ENCODE results near the gene PROX1. TPM values are rescaled to one million over a fixed set of nuclear protein-coding genes. Genes with fewer than 3 reads are reported as not detected.

Gene PROX1
- total and polyA plus RNA-seq, 2 donors from 2014 or later: 0.92 to 6.6 TPM

DNA sequence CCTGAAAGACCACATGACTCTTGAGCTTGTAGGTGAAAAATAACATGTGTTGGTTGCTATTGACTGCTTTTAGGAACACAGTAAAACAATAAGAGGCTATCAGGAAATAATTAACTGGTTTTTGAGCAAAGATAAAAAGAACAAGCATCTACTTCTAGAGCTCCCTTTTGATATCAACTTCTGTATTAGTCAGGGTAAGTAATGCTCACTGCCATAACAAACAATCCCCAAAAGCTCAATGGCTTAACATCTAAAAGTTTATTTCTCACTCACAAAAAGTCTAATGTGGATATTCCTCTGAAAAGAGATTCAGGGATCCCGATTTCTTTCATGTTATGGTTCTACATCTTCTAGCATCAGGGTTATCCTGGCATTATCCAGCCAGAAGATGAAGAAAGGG, 25.3 kb upstream of the PROX1 start:
- Histone ChIP-seq H3K36me3 (ENCODE audit: control insufficient read depth in 2 of 3, insufficient read depth in 3 of 3, low read length in 3 of 3) (no peaks in the 10 kb centered on the region), H3K4me3 (ENCODE audit: low read length in 3 of 3) (no peak overlapping the region), H3K27me3 (ENCODE audit: control insufficient read depth, insufficient read depth, low read length) (no peaks in the 10 kb centered on the region), H3K9ac (ENCODE audit: low read length in 3 of 3) (no peak overlapping the region), H3K9me3 (ENCODE audit: control insufficient read depth in 2 of 3, insufficient read depth in 1 of 3, low read length in 3 of 3) (no peaks in the 10 kb centered on the region), H3K4me1 (ENCODE audit: control insufficient read depth in 2 of 3, insufficient read depth in 2 of 3, low read depth in 1 of 3, low read length in 3 of 3) (no peaks in the 10 kb centered on the region), H3K27ac (ENCODE audit: low read depth in 2 of 2, low read length in 2 of 2) (no peak overlapping the region)
- TF ChIP-seq, protein P1, sequence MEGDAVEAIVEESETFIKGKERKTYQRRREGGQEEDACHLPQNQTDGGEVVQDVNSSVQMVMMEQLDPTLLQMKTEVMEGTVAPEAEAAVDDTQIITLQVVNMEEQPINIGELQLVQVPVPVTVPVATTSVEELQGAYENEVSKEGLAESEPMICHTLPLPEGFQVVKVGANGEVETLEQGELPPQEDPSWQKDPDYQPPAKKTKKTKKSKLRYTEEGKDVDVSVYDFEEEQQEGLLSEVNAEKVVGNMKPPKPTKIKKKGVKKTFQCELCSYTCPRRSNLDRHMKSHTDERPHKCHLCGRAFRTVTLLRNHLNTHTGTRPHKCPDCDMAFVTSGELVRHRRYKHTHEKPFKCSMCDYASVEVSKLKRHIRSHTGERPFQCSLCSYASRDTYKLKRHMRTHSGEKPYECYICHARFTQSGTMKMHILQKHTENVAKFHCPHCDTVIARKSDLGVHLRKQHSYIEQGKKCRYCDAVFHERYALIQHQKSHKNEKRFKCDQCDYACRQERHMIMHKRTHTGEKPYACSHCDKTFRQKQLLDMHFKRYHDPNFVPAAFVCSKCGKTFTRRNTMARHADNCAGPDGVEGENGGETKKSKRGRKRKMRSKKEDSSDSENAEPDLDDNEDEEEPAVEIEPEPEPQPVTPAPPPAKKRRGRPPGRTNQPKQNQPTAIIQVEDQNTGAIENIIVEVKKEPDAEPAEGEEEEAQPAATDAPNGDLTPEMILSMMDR (IDR thresholded peaks at IDR 0.05; ENCODE audit: borderline replicate concordance, extremely low read depth, insufficient read depth): no peak
- DNase-seq: no peak
- intact Hi-C loops (cut with DNase I): no loop called here
- FAIRE-seq: no peak

DNA sequence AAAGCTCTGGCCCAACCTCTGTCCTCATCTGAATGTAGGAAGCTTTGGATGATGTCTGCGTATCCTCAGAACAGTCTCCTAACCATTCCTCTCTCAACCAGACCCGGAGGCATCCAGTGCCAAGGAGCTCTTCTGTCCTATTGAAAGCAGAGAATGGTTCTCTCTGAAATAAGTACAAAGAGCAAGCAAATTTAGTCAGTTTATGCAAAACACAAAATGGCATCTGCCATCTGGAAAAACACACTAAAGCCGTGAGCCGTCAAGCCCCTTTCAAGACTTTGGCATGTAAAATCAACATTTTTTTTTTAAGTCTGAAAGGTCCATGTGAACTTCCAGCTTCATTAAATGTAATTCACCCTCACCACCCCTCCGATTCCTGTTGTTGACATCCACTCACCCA, 21.7 kb upstream of the PROX1 start:
- H3K27me3 ChIP-seq (ENCODE audit: control insufficient read depth, insufficient read depth, low read length): no peaks in the 10 kb centered on the region
- H3K4me1 ChIP-seq (ENCODE audit: control insufficient read depth in 2 of 3, insufficient read depth in 2 of 3, low read depth in 1 of 3, low read length in 3 of 3): no peaks in the 10 kb centered on the region
- no peak overlapping the region for H3K27ac ChIP-seq (ENCODE audit: low read depth in 2 of 2, low read length in 2 of 2)
- no peaks in the 10 kb centered on the region for H3K9me3 ChIP-seq (ENCODE audit: control insufficient read depth in 2 of 3, insufficient read depth in 1 of 3, low read length in 3 of 3)
- intact Hi-C loops (cut with DNase I): no loop called here
- FAIRE-seq (no peak), DNase-seq (no peak)
- H3K36me3 ChIP-seq (ENCODE audit: control insufficient read depth in 2 of 3, insufficient read depth in 3 of 3, low read length in 3 of 3): no peaks in the 10 kb centered on the region
- H3K9ac ChIP-seq (ENCODE audit: low read length in 3 of 3): no peak overlapping the region
- TF ChIP-seq, protein P1 (IDR thresholded peaks at IDR 0.05; ENCODE audit: borderline replicate concordance, extremely low read depth, insufficient read depth): no peak
- H3K4me3 ChIP-seq (ENCODE audit: low read length in 3 of 3): no peak overlapping the region

DNA sequence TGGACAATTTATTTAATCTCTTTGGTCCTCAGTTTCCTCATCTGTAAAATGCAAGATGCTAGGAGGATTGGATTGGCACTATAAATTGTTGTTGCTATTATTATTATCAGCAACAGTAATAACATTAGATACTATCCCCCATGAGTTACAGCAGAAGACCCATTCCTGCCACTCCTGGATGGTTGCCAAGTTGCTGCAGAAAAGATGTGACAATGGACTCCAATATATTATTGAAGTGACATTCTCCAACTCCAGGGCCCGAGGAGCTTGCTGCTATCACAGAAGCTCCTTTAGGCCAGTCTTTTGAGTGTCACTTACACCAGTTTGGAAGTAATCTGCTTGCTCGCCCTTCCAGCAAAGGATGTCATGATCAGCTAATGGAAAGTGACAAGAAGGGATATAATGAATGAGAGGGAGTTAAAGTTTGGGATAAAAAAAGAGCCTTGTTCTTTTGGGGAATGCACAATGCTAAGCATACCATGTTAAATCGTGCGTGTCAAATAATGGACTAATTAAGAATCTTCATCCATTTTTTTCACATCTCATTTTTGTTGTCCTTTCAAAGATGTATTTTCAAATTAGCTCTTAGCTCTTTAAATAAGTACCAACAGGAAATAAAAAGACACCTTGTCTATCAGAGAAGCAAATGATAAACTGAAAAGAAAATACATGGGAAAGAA, 19.5 kb upstream of the PROX1 start:
- H3K9ac ChIP-seq (ENCODE audit: low read length in 3 of 3): no peak overlapping the region
- H3K4me1 ChIP-seq (ENCODE audit: control insufficient read depth in 2 of 3, insufficient read depth in 2 of 3, low read depth in 1 of 3, low read length in 3 of 3): no peaks in the 10 kb centered on the region
- intact Hi-C loops (cut with DNase I): no loop called here
- H3K27me3 ChIP-seq (ENCODE audit: control insufficient read depth, insufficient read depth, low read length): no peaks in the 10 kb centered on the region
- FAIRE-seq: no peak
- H3K4me3 ChIP-seq (ENCODE audit: low read length in 3 of 3): no peak overlapping the region
- TF ChIP-seq, protein P1 (IDR thresholded peaks at IDR 0.05; ENCODE audit: borderline replicate concordance, extremely low read depth, insufficient read depth): no peak
- no peaks in the 10 kb centered on the region for H3K36me3 ChIP-seq (ENCODE audit: control insufficient read depth in 2 of 3, insufficient read depth in 3 of 3, low read length in 3 of 3)
- no peak overlapping the region for H3K27ac ChIP-seq (ENCODE audit: low read depth in 2 of 2, low read length in 2 of 2)
- no peaks in the 10 kb centered on the region for H3K9me3 ChIP-seq (ENCODE audit: control insufficient read depth in 2 of 3, insufficient read depth in 1 of 3, low read length in 3 of 3)
- no peak for DNase-seq
